ENCODE measurements around the gene ASTN2. TPM values are rescaled to one million over a fixed set of nuclear protein-coding genes. Genes with fewer than 3 reads are reported as not detected.

The ASTN2 gene
- total RNA-seq, 1 donor from 2014 or later = 13.6 TPM

GRCh38 chr9:116796669-116797068, 618.2 kb downstream of the ASTN2 start:
- Mint-ChIP-seq H3K4me1 (ENCODE audit: low read depth, unreplicated experiment) (peaks cover 5% of the 10 kb centered on the region), H3K27ac (ENCODE audit: unreplicated experiment) (no peak overlapping the region), H3K27me3 (ENCODE audit: low read depth, unreplicated experiment) (no peaks in the 10 kb centered on the region), H3K36me3 (ENCODE audit: low read depth, unreplicated experiment) (no peaks in the 10 kb centered on the region), H3K4me3 (ENCODE audit: unreplicated experiment) (no peak overlapping the region), H3K9me3 (ENCODE audit: unreplicated experiment) (peaks cover 2% of the 10 kb centered on the region)
- Histone ChIP-seq H3K27me3 (ENCODE audit: insufficient read depth, low read length) (no peaks in the 10 kb centered on the region), H4K20me1 (ENCODE audit: insufficient read depth, low read length) (no peaks in the 10 kb centered on the region), H3K4me2 (ENCODE audit: low read length) (no peak overlapping the region), H3K4me3 (ENCODE audit: insufficient read depth, low read depth, low read length) (no peak overlapping the region), H2AFZ (ENCODE audit: low read depth, low read length) (no peak overlapping the region), H3K36me3 (ENCODE audit: insufficient read depth, low read length) (no peaks in the 10 kb centered on the region), H3K9ac (ENCODE audit: low read length) (no peak overlapping the region), H3K79me2 (ENCODE audit: insufficient read depth, low read length) (no peaks in the 10 kb centered on the region), H3K4me1 (ENCODE audit: insufficient read depth, low read length) (no peaks in the 10 kb centered on the region), H3K27ac (ENCODE audit: low read depth, low read length) (no peak overlapping the region), H3K9me3 (ENCODE audit: insufficient read depth, low read depth, low read length) (no peaks in the 10 kb centered on the region)
- FAIRE-seq = no peak
- DNase-seq (ENCODE audit: low read depth) = no peak
- TF ChIP-seq CTCF (IDR thresholded peaks at IDR 0.05; ENCODE audit: insufficient read depth, low read depth, low read length) (no peak), EZH2 (IDR thresholded peaks at IDR 0.05; ENCODE audit: insufficient read depth, low read length) (no peak)

- Histone ChIP-seq H3K4me1 (ENCODE audit: insufficient read depth, low read length) (no peaks in the 10 kb centered on the region), H3K79me2 (ENCODE audit: insufficient read depth, low read length) (no peaks in the 10 kb centered on the region), H3K4me2 (ENCODE audit: low read length) (no peak overlapping the region), H3K9ac (ENCODE audit: low read length) (no peak overlapping the region), H3K36me3 (ENCODE audit: insufficient read depth, low read length) (no peaks in the 10 kb centered on the region), H3K4me3 (ENCODE audit: insufficient read depth, low read depth, low read length) (no peak overlapping the region), H3K27me3 (ENCODE audit: insufficient read depth, low read length) (no peaks in the 10 kb centered on the region), H2AFZ (ENCODE audit: low read depth, low read length) (no peak overlapping the region), H4K20me1 (ENCODE audit: insufficient read depth, low read length) (no peaks in the 10 kb centered on the region), H3K9me3 (ENCODE audit: insufficient read depth, low read depth, low read length) (no peaks in the 10 kb centered on the region), H3K27ac (ENCODE audit: low read depth, low read length) (no peak overlapping the region)
- no peak for TF ChIP-seq EZH2 (IDR thresholded peaks at IDR 0.05; ENCODE audit: insufficient read depth, low read length)
- TF ChIP-seq CTCF (IDR thresholded peaks at IDR 0.05; ENCODE audit: insufficient read depth, low read depth, low read length) = no peak
- Mint-ChIP-seq H3K27ac (ENCODE audit: unreplicated experiment) (no peak overlapping the region), H3K36me3 (ENCODE audit: low read depth, unreplicated experiment) (no peaks in the 10 kb centered on the region), H3K9me3 (ENCODE audit: unreplicated experiment) (no peaks in the 10 kb centered on the region), H3K4me3 (ENCODE audit: unreplicated experiment) (no peak overlapping the region), H3K4me1 (ENCODE audit: low read depth, unreplicated experiment) (peaks cover 2% of the 10 kb centered on the region), H3K27me3 (ENCODE audit: low read depth, unreplicated experiment) (no peaks in the 10 kb centered on the region)
- FAIRE-seq (no peak), DNase-seq (ENCODE audit: low read depth) (no peak)
These were observed 619.0 kb downstream of the ASTN2 start for GRCh38 chr9:116795821-116796220.

GRCh38 chr9:116792271-116792670, 622.6 kb downstream of the ASTN2 start:
- no peak overlapping the region for H3K27ac Mint-ChIP-seq (ENCODE audit: unreplicated experiment)
- FAIRE-seq = no peak
- no peak overlapping the region for H3K4me3 ChIP-seq (ENCODE audit: insufficient read depth, low read depth, low read length)

More at GRCh38 chr9:116792271-116792670, 622.6 kb downstream of the ASTN2 start:
- no peaks in the 10 kb centered on the region for H3K79me2 ChIP-seq (ENCODE audit: insufficient read depth, low read length)
- TF ChIP-seq EZH2 (IDR thresholded peaks at IDR 0.05; ENCODE audit: insufficient read depth, low read length) (no peak), CTCF (IDR thresholded peaks at IDR 0.05; ENCODE audit: insufficient read depth, low read depth, low read length) (no peak)
- DNase-seq (ENCODE audit: low read depth) = no peak
- no peaks in the 10 kb centered on the region for H3K9me3 ChIP-seq (ENCODE audit: insufficient read depth, low read depth, low read length)
- no peaks in the 10 kb centered on the region for H3K36me3 Mint-ChIP-seq (ENCODE audit: low read depth, unreplicated experiment)
- no peaks in the 10 kb centered on the region for H4K20me1 ChIP-seq (ENCODE audit: insufficient read depth, low read length)
- H3K9me3 Mint-ChIP-seq (ENCODE audit: unreplicated experiment) = no peaks in the 10 kb centered on the region
- no peak overlapping the region for H2AFZ ChIP-seq (ENCODE audit: low read depth, low read length)
- no peak overlapping the region for H3K27ac ChIP-seq (ENCODE audit: low read depth, low read length)
- no peak overlapping the region for H3K9ac ChIP-seq (ENCODE audit: low read length)
- no peaks in the 10 kb centered on the region for H3K4me1 ChIP-seq (ENCODE audit: insufficient read depth, low read length)
- no peaks in the 10 kb centered on the region for H3K27me3 Mint-ChIP-seq (ENCODE audit: low read depth, unreplicated experiment)
- no peak overlapping the region for H3K4me3 Mint-ChIP-seq (ENCODE audit: unreplicated experiment)
- no peaks in the 10 kb centered on the region for H3K36me3 ChIP-seq (ENCODE audit: insufficient read depth, low read length)
- H3K27me3 ChIP-seq (ENCODE audit: insufficient read depth, low read length) = no peaks in the 10 kb centered on the region
- H3K4me1 Mint-ChIP-seq (ENCODE audit: low read depth, unreplicated experiment) = peaks cover 7% of the 10 kb centered on the region
- no peak overlapping the region for H3K4me2 ChIP-seq (ENCODE audit: low read length)
